Measurements from ENCODE around the gene PLAAT1.

PLAAT1 gene

DNA sequence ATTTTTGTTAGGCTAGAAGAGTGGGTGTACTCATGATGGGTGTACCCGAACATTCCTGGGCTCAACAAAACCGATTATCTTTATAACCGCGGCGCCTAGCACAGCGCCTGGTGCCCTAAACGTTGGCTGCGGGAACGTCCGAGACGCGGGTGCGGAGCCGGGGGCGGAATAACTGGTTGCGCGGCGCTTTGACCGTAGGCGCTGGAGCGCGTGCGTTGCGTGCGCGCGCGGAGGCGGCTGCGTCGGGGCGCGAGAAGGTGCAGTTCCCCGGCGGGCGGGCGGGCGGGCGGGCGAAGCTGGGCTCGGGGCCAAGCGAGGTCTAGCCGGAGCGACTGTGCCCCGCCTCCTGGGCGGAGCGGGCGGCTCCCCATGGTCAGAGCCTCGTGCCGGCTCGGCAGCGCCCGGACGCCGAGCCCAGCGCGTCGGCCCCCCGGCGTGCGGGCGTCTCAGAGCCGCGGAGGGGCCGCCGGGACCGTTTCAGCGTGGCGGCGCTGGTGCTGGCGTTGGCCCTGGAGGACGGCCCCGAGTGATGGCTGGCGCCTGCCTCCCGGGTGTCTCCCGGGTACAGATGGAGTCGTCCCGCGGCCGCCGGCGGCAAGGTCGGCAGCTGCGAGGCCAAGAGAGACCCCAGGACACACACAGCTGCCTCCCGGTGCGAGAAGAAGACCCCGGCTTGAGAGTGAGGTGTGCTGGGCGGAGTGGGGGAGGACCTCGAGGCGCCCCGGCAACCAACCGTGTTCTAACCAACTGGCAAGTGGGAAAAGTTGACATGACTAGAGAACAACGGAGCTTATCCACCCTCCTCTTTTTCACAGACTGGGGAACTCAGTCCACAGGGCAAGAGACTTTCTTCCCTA, at the start of gene PLAAT1:
PLAAT1 (plus strand) TSS at position 373 of the 857 bp plus-strand sequence. CDS start 14,429 bp downstream, outside the sequence.
- H3K4me3 ChIP-seq (ENCODE audit: low read length) = peak within 1 kb of the TSS; percentile 51
- peak; percentile 75 for DNase-seq (ENCODE audit: low read depth)
- TF ChIP-seq, protein P1, sequence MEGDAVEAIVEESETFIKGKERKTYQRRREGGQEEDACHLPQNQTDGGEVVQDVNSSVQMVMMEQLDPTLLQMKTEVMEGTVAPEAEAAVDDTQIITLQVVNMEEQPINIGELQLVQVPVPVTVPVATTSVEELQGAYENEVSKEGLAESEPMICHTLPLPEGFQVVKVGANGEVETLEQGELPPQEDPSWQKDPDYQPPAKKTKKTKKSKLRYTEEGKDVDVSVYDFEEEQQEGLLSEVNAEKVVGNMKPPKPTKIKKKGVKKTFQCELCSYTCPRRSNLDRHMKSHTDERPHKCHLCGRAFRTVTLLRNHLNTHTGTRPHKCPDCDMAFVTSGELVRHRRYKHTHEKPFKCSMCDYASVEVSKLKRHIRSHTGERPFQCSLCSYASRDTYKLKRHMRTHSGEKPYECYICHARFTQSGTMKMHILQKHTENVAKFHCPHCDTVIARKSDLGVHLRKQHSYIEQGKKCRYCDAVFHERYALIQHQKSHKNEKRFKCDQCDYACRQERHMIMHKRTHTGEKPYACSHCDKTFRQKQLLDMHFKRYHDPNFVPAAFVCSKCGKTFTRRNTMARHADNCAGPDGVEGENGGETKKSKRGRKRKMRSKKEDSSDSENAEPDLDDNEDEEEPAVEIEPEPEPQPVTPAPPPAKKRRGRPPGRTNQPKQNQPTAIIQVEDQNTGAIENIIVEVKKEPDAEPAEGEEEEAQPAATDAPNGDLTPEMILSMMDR (IDR thresholded peaks at IDR 0.05; ENCODE audit: insufficient read depth, low read depth, low read length, missing control alignments) = no peak

- H3K4me3 ChIP-seq (ENCODE audit: low read length) = no peak overlapping the region
- TF ChIP-seq, protein P1 (IDR thresholded peaks at IDR 0.05; ENCODE audit: insufficient read depth, low read depth, low read length, missing control alignments) = no peak
- DNase-seq (ENCODE audit: low read depth) = no peak
These were observed 46.7 kb upstream of the PLAAT1 start for GRCh38 chr3:193194371-193194770.

GRCh38 chr3:193196746-193197145, 44.3 kb upstream of the PLAAT1 start:
- no peak for DNase-seq (ENCODE audit: low read depth)
- TF ChIP-seq, protein P1 (IDR thresholded peaks at IDR 0.05; ENCODE audit: insufficient read depth, low read depth, low read length, missing control alignments) = no peak
- H3K4me3 ChIP-seq (ENCODE audit: low read length) = no peak overlapping the region

DNA sequence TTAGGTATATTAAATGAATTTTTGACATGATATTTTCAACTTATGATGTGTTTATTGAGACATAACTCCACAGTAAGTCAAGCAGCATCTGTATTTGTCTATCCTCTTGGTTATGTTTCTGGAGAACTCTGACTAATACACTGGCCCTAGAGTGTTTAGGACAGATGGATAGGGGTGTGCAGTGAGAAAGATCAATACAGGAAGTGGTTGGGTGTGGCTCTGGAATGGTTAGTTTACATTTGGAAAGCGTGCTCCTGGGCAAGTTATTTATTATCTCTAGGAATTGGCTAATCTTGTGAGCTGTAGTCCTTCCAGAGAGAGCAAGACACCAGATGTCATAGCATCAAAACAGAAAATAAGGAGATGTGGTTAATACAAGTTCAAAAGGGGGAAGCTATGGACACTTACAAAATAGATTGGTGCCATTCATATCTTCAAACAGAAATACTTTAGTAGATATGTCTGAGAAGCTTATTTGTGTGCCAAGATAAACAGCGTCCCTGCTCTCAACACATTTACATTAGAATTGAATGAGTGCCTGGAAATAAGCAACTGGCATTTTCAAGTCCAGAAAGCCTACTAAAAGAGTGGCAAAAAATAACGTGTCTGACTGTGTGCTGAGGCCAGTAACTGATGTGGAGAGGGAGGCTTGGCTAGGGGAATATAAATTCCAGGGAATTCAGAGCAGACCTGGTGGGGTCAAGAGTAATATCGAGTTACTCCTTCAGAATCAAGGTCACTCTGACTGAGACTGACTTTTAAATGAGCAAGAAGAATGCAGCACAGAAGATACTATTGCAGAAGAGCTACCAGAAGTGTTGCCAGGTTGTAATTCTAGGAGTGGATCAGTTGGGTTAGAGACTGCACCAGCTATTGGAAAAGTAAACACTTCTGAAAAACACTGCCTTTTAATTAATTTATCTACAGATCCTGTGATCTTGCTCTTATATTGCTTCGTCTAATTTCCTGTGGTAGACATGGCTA, 33.4 kb upstream of the PLAAT1 start:
- DNase-seq (ENCODE audit: low read depth) = no peak
- H3K4me3 ChIP-seq (ENCODE audit: low read length) = no peak overlapping the region
- TF ChIP-seq, protein P1 (IDR thresholded peaks at IDR 0.05; ENCODE audit: insufficient read depth, low read depth, low read length, missing control alignments) = no peak

DNA sequence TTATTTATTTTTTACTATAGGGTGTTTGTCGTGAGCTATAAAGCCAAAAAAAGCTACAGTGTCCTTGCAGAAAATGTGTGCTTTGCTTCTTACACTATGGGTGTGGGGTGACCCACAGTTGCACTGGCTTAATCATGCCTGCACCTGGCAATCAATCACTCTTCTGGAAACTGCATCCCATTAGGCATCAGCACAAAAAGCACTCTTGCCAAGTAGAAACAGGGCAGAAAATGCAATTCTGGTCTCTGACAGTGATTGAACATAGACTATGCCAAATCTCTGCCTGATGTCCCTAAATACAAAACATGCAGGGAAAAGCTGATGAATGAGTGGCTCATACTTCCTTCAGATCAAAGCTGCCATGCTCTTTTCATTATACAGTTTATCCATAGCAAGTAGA, 30.4 kb upstream of the PLAAT1 start:
- TF ChIP-seq, protein P1 (IDR thresholded peaks at IDR 0.05; ENCODE audit: insufficient read depth, low read depth, low read length, missing control alignments) = no peak
- no peak overlapping the region for H3K4me3 ChIP-seq (ENCODE audit: low read length)
- no peak for DNase-seq (ENCODE audit: low read depth)

DNA sequence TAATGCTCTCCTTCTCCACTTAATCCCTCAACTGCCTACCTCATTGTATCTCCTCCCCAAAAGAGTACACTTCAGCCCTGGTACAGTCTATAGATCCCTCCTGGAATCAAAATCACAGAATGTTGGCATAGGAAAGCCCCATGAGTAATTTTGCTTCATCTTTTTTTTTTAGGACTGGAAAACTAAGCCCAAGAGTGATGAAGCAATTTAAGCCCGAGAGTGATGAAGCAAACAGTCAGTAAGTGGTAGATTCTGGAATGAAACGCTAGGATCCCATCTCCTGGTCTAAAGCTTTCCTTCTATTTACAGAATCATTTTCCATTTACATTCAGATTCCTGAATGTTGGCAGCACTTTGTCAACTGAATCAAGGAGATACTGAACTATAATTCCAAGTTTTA, 29.8 kb upstream of the PLAAT1 start:
- DNase-seq (ENCODE audit: low read depth) = no peak
- H3K4me3 ChIP-seq (ENCODE audit: low read length) = no peak overlapping the region
- TF ChIP-seq, protein P1 (IDR thresholded peaks at IDR 0.05; ENCODE audit: insufficient read depth, low read depth, low read length, missing control alignments) = no peak

All from epithelial cell of esophagus (primary cell).